ENCODE results near the gene MAMDC4. TPM values are rescaled to one million over a fixed set of nuclear protein-coding genes. Genes with fewer than 3 reads are reported as not detected.
A peak's percentile ranks its signal among the peaks of the same experiment; 100 is the strongest.
"Not testable (repeated sequence)": the region's sequence is repeated elsewhere in the genome, so short reads cannot be mapped to it uniquely, and the experiment has no call there.

MAMDC4 gene
- total and polyA plus RNA-seq, 12 donors = 4.1 to 45.4 (median 8.3) TPM

GRCh38 chr9:136840877-136841645, 11.1 kb upstream of the MAMDC4 start:
- DNase-seq = no peak
- peaks cover 17 to 41% (median 30%) of the 10 kb centered on the region in 9 donors for H3K4me1 ChIP-seq
- ATAC-seq = peak in 5 of 8 donors; percentile 2 to 15 (median 8)
- no peak overlapping the region for H3K4me3 ChIP-seq
- H3K36me3 ChIP-seq = peaks cover 0 to 50% (median 6%) of the 10 kb centered on the region in 9 donors
- no peak overlapping the region for H3K27ac ChIP-seq
- H3K27me3 ChIP-seq = peaks cover 0 to 29% (median 25%) of the 10 kb centered on the region in 7 donors
- H3K9me3 ChIP-seq = no peaks in the 10 kb centered on the region
- intact Hi-C loops (cut with DNase I) = loop anchor here in 5 of 10 donors (5.0 to 10.0 kb wide), 4 partner anchors 34 to 184 kb away; partner anchors contain the start of genes RABL6 (in 2 of the 5), ABCA2 (in 1 of the 5), CCDC183 (in 1 of the 5) and FBXW5 (in 1 of the 5)
- TF ChIP-seq, protein P1, sequence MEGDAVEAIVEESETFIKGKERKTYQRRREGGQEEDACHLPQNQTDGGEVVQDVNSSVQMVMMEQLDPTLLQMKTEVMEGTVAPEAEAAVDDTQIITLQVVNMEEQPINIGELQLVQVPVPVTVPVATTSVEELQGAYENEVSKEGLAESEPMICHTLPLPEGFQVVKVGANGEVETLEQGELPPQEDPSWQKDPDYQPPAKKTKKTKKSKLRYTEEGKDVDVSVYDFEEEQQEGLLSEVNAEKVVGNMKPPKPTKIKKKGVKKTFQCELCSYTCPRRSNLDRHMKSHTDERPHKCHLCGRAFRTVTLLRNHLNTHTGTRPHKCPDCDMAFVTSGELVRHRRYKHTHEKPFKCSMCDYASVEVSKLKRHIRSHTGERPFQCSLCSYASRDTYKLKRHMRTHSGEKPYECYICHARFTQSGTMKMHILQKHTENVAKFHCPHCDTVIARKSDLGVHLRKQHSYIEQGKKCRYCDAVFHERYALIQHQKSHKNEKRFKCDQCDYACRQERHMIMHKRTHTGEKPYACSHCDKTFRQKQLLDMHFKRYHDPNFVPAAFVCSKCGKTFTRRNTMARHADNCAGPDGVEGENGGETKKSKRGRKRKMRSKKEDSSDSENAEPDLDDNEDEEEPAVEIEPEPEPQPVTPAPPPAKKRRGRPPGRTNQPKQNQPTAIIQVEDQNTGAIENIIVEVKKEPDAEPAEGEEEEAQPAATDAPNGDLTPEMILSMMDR (IDR thresholded peaks at IDR 0.05) = no peak
- 75% methylated on average over 28 of the region's 28 CpGs for WGBS, 2 donors

- ATAC-seq = peak in 4 of 8 donors; percentile 1 to 6 (median 3)
- WGBS, 2 donors = 43 to 49% methylated on average over 14 to 16 of the region's 16 CpGs
- H3K9me3 ChIP-seq, DNase-seq: not testable (repeated sequence)
- Histone ChIP-seq H3K27me3 (peaks cover 0 to 37% (median 29%) of the 10 kb centered on the region in 7 donors), H3K4me3 (peak overlapping the region in 8 of 10 donors; percentile 51 to 69 (median 61)), H3K36me3 (peaks cover 0 to 46% (median 6%) of the 10 kb centered on the region in 9 donors), H3K4me1 (peaks cover 17 to 45% (median 36%) of the 10 kb centered on the region in 9 donors), H3K27ac (peak overlapping the region in 3 of 10 donors; percentile 59 to 73 (median 60))
- intact Hi-C loops (cut with DNase I) = loop anchor here in 5 of 10 donors (2.0 to 10.0 kb wide), 5 partner anchors 35 to 183 kb away; partner anchors contain the start of genes FBXW5 (in 2 of the 5), RABL6 (in 2 of the 5), ABCA2 (in 1 of the 5) and C8G (in 1 of the 5)
Measured at GRCh38 chr9:136841646-136842379, 10.3 kb upstream of the MAMDC4 start.

GRCh38 chr9:136842380-136842948, 9.7 kb upstream of the MAMDC4 start, which contains the start of gene AJM1:
TSS of gene AJM1 (plus strand) at chr9:136842478. CDS start at chr9:136844415, 1,937 bp downstream.
- H3K9me3 ChIP-seq = not testable (repeated sequence)
- peaks cover 17 to 51% (median 36%) of the 10 kb centered on the region in 9 donors for H3K4me1 ChIP-seq
- peak; percentile 74 to 92 (median 86) for ATAC-seq
- intact Hi-C loops (cut with DNase I) = loop anchor here in 5 of 10 donors (2.0 to 10.0 kb wide), 5 partner anchors 35 to 182 kb away; partner anchors contain the start of genes FBXW5 (in 2 of the 5), RABL6 (in 2 of the 5), ABCA2 (in 1 of the 5) and C8G (in 1 of the 5)
- DNase-seq = peak; percentile 76 to 83
- TF ChIP-seq, protein P1 (IDR thresholded peaks at IDR 0.05) = peak; percentile 84 to 98 (median 93)
- peaks cover 0 to 43% (median 29%) of the 10 kb centered on the region in 7 donors for H3K27me3 ChIP-seq
- 1 to 2% methylated on average over 21 to 23 of the region's 27 CpGs for WGBS, 2 donors
- H3K27ac ChIP-seq = peak within 1 kb of the TSS in 8 of 10 donors; percentile 59 to 75 (median 69)
- H3K36me3 ChIP-seq = peaks cover 0 to 47% (median 6%) of the 10 kb centered on the region in 9 donors
- H3K4me3 ChIP-seq = peak within 1 kb of the TSS; percentile 21 to 69 (median 60)

DNA sequence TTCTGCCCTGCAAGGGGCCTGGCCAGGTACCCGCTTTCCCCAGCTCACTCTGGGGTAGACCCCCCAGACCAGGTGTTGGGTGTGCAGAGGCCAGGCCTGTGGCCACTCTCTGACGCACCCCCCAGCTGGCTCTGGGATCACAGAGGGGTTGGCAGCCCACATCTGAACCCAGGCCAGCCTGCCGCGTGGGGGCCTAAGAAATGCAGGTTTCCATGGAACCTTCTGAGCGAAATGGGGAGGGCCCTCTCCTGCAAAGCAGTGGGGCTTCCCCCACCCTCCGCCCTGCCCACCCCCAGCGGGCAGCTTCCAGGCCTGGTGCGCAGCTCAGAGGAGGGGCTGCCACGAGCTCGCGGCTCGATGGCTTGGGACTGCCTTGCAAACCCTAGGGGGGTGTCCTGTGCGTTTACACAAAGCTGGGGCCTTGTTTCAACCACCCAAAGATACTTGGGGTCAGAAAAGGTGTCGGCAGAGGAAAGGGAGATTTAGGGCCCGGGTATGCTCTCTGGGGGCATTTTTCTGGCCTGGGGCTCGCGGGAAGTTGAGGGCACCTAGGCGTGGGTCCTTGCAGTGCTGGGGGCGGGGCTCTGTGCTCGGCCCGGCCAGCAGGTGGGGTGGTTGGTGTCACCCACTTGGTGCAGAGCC, 8.9 kb upstream of the MAMDC4 start:
- WGBS, 2 donors = 20 to 25% methylated on average over 17 to 21 of the region's 21 CpGs
- peak in 4 of 8 donors; percentile 13 to 23 (median 20) for ATAC-seq
- peaks cover 0 to 39% (median 6%) of the 10 kb centered on the region in 9 donors for H3K36me3 ChIP-seq
- peaks cover 0 to 51% (median 29%) of the 10 kb centered on the region in 7 donors for H3K27me3 ChIP-seq
- peaks cover 20 to 59% (median 43%) of the 10 kb centered on the region in 9 donors for H3K4me1 ChIP-seq
- not testable (repeated sequence) for H3K9me3 ChIP-seq, DNase-seq
- intact Hi-C loops (cut with DNase I) = loop anchor here in 5 of 10 donors (2.0 to 10.0 kb wide), 5 partner anchors 36 to 182 kb away; partner anchors contain the start of genes FBXW5 (in 2 of the 5), RABL6 (in 2 of the 5), ABCA2 (in 1 of the 5) and C8G (in 1 of the 5)
- peak overlapping the region in 6 of 10 donors; percentile 4 to 75 (median 59) for H3K27ac ChIP-seq
- peak overlapping the region in 8 of 10 donors; percentile 14 to 69 (median 60) for H3K4me3 ChIP-seq

All from heart right ventricle (tissue), 16 donors.